GM12878 (cell line): ENCODE measurements around the gene CLECL1. TPM values are rescaled to one million over a fixed set of nuclear protein-coding genes. Genes with fewer than 3 reads are reported as not detected.

Experiments
- ETV6 ChIP-seq, 2 experiments: fragments of 450-650 bp in 1 of 2; IDR thresholded peaks in 1 of 2; conservative IDR thresholded peaks in 1 of 2; 2 replicates each; pipeline ENCODE4 v1.6.1; 2014; ENCODE audit warnings: antibody characterized with exemption in 1 of 2, borderline replicate concordance in 1 of 2, low read depth in 1 of 2, mild to moderate bottlenecking in 1 of 2, moderate library complexity in 1 of 2
- MYC ChIP-seq: IDR thresholded peaks from 2 replicates; pipeline ENCODE4 v1.6.1; 2011; ENCODE audit warnings: mild to moderate bottlenecking, low read length, moderate library complexity, inconsistent platforms; ENCODE audit not compliant: insufficient read depth, insufficient replicate concordance, insufficient read length, severe bottlenecking
- polyA plus RNA-seq, 11 experiments: library from polyadenylated mRNA; depleted of rRNA in 4 of 11; unstranded in 6 of 11; stranded (reverse) in 5 of 11; fragments of >200 nt; fragmentation: Nextera tagmentation in 4 of 11; fragmentation: Illumina TruSeq in 1 of 11; extraction: Ambion mirVana in 4 of 11; extraction: Trizol in 1 of 11; gene quantifications; 1 replicate in 1 of 11; 2 replicates in 10 of 11; pipeline versions ENCODE4 v1.2.1 to v1.2.3, GENCODE V29; 2011 to 2016; ENCODE audit warnings: inconsistent platforms in 2 of 11, missing spikeins in 2 of 11, low read depth in 1 of 11
- total RNA-seq, 4 experiments: library from RNA; depleted of rRNA in 3 of 4; stranded (reverse); fragments of >200 nt in 3 of 4; fragmentation: Illumina TruSeq in 1 of 4; extraction: Trizol in 1 of 4; gene quantifications; 2 replicates each; pipeline versions ENCODE4 v1.2.1 to v1.2.3, GENCODE V29; 2013 to 2021
- TF ChIP-seq, protein P1 (sequence below): IDR thresholded peaks from 2 replicates; pipeline ENCODE4 v1.6.1; 2011; ENCODE audit warnings: borderline replicate concordance, low read depth, mild to moderate bottlenecking, moderate library complexity, low read length; ENCODE audit not compliant: insufficient read depth, poor library complexity, severe bottlenecking
- TF ChIP-seq, protein P2 (sequence below): fragments of 450-650 bp; IDR thresholded peaks from 2 replicates; pipeline ENCODE4 v1.6.1; 2016; ENCODE audit warnings: mild to moderate bottlenecking, moderate library complexity, borderline replicate concordance
- TF ChIP-seq, protein P3 (sequence below): fragments of 150-350 bp; IDR thresholded peaks from 2 replicates; pipeline ENCODE4 v1.6.1; 2016; ENCODE audit warnings: low read depth, low read length

The CLECL1 gene
- total and polyA plus RNA-seq, 10 of the 15 experiments (the other 5 are each of a cell fraction or from before 2014, with no cell fraction given) = 4.6 to 56.5 (median 46.4) TPM

DNA sequence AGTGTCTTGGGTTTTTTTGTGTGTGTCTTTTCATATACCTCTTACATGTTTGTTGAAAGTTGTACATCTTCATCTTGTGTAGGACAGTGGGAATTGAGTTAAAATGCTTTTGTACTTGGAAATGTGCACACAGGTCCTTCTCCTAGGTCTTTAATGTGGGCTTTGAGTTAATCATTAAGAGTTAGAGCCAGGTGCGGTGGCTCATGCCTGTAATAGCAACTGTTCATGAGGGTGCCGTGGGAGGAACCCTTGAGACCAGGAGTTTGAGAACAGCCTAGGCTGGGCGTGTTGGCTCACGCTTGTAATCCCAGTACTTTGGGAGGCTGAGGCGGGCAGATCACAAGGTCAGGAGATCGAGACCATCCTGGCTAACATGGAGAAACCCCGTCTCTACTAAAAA lies 13.9 kb downstream of the CLECL1 start (continued):
- TF ChIP-seq, protein P1, sequence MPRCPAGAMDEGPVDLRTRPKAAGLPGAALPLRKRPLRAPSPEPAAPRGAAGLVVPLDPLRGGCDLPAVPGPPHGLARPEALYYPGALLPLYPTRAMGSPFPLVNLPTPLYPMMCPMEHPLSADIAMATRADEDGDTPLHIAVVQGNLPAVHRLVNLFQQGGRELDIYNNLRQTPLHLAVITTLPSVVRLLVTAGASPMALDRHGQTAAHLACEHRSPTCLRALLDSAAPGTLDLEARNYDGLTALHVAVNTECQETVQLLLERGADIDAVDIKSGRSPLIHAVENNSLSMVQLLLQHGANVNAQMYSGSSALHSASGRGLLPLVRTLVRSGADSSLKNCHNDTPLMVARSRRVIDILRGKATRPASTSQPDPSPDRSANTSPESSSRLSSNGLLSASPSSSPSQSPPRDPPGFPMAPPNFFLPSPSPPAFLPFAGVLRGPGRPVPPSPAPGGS = no peak
- TF ChIP-seq, protein P2, sequence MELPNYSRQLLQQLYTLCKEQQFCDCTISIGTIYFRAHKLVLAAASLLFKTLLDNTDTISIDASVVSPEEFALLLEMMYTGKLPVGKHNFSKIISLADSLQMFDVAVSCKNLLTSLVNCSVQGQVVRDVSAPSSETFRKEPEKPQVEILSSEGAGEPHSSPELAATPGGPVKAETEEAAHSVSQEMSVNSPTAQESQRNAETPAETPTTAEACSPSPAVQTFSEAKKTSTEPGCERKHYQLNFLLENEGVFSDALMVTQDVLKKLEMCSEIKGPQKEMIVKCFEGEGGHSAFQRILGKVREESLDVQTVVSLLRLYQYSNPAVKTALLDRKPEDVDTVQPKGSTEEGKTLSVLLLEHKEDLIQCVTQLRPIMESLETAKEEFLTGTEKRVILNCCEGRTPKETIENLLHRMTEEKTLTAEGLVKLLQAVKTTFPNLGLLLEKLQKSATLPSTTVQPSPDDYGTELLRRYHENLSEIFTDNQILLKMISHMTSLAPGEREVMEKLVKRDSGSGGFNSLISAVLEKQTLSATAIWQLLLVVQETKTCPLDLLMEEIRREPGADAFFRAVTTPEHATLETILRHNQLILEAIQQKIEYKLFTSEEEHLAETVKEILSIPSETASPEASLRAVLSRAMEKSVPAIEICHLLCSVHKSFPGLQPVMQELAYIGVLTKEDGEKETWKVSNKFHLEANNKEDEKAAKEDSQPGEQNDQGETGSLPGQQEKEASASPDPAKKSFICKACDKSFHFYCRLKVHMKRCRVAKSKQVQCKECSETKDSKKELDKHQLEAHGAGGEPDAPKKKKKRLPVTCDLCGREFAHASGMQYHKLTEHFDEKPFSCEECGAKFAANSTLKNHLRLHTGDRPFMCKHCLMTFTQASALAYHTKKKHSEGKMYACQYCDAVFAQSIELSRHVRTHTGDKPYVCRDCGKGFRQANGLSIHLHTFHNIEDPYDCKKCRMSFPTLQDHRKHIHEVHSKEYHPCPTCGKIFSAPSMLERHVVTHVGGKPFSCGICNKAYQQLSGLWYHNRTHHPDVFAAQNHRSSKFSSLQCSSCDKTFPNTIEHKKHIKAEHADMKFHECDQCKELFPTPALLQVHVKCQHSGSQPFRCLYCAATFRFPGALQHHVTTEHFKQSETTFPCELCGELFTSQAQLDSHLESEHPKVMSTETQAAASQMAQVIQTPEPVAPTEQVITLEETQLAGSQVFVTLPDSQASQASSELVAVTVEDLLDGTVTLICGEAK = no peak
- TF ChIP-seq, protein P3, sequence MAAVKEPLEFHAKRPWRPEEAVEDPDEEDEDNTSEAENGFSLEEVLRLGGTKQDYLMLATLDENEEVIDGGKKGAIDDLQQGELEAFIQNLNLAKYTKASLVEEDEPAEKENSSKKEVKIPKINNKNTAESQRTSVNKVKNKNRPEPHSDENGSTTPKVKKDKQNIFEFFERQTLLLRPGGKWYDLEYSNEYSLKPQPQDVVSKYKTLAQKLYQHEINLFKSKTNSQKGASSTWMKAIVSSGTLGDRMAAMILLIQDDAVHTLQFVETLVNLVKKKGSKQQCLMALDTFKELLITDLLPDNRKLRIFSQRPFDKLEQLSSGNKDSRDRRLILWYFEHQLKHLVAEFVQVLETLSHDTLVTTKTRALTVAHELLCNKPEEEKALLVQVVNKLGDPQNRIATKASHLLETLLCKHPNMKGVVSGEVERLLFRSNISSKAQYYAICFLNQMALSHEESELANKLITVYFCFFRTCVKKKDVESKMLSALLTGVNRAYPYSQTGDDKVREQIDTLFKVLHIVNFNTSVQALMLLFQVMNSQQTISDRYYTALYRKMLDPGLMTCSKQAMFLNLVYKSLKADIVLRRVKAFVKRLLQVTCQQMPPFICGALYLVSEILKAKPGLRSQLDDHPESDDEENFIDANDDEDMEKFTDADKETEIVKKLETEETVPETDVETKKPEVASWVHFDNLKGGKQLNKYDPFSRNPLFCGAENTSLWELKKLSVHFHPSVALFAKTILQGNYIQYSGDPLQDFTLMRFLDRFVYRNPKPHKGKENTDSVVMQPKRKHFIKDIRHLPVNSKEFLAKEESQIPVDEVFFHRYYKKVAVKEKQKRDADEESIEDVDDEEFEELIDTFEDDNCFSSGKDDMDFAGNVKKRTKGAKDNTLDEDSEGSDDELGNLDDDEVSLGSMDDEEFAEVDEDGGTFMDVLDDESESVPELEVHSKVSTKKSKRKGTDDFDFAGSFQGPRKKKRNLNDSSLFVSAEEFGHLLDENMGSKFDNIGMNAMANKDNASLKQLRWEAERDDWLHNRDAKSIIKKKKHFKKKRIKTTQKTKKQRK = no peak
- TF ChIP-seq ETV6 (conservative IDR thresholded peaks at IDR 0.05 in 1 of 2, IDR thresholded peaks at IDR 0.05 in 1 of 2; ENCODE audit: borderline replicate concordance in 1 of 2, low read depth in 1 of 2) = no peak
- TF ChIP-seq MYC = no peak
